ENCODE measurements around the gene TAPT1. TPM values are rescaled to one million over a fixed set of nuclear protein-coding genes. Genes with fewer than 3 reads are reported as not detected.

The TAPT1 gene
- total and polyA plus RNA-seq, 2 donors (not counting 3 experiments of a cell fraction or from before 2014, with no cell fraction given): 6.9 to 17.5 TPM

DNA sequence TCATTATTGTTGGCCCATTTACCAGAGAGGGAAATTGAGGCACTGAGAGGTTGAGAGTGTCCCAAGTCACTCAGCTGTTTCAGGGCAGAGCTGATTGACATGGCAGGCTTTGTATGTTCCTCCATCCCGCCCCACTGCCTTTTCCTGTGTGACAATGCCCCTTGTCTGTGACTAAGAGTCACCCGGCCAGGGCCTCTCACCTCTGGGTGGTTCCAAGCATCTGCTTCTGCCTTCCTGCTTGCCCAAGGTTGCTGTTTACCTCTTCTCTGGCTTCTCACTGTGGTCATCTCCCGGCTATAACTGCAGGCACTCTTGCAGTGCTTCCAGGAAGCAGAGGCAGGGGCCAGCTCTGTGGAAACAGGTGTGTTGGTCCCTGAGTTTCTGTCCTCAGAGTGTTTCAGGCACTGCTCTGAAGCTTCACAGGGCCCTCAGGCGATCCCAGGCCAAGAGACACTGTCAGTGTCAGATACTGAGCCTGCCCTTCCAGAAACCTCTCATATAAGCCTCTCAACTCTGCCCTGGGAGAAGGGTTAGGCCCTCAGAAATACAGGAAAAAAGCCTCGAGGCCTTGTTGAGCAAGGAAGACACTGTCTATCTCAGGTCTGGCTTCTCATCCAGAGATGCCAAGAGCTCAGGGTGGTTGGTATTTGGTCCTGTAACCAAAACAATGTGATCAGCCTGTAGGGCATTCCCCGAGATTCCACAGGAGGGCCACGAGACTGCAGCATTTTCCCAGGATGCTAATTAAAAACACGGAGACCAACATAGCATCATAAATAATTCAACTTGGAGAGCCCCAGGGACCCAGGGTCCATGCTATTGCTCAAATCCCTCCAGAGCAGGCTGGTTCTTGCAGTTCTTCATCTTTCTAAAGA, 100.5 kb downstream of the TAPT1 start:
- BruUV-seq (replicated peaks): no TSS peak
- H3K27me3 ChIP-seq (ENCODE audit: control insufficient read depth in 2 of 2, insufficient read depth in 2 of 2, low read length in 2 of 2): peaks cover 0 to 4% of the 10 kb centered on the region in 2 experiments
- no peak overlapping the region for H3K4me2 ChIP-seq (ENCODE audit: insufficient read depth, low read length)
- H2AFZ ChIP-seq (ENCODE audit: low read depth, low read length): no peak overlapping the region
- intact Hi-C loops (cut with micrococcal nuclease): no loop called here
- CTCF ChIA-PET: interaction anchor here (1.1 to 1.5 kb wide), 2 partner anchors 8 to 139 kb away, joined by 3 to 4 read pairs; no protein-coding TSS in a partner anchor
- no peak overlapping the region for H3K4me3 ChIP-seq (replicated peaks in 1 of 3; ENCODE audit: insufficient read depth in 1 of 3, low read depth in 1 of 3, low read length in 3 of 3)
- H3K79me2 ChIP-seq (ENCODE audit: control insufficient read depth, insufficient read depth, low read length): no peaks in the 10 kb centered on the region
- no peaks in the 10 kb centered on the region for H4K20me1 ChIP-seq (replicated peaks; ENCODE audit: control insufficient read depth, extremely low read depth, insufficient read depth, low read length)
- TF ChIP-seq, protein P1, sequence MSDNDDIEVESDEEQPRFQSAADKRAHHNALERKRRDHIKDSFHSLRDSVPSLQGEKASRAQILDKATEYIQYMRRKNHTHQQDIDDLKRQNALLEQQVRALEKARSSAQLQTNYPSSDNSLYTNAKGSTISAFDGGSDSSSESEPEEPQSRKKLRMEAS (IDR thresholded peaks at IDR 0.05; ENCODE audit: insufficient read depth, insufficient read length): no peak
- TF ChIP-seq POLR2AphosphoS5 (IDR thresholded peaks at IDR 0.05; ENCODE audit: insufficient read depth, low read depth, low read length): no peak
- no peak for TF ChIP-seq EZH2 (IDR thresholded peaks at IDR 0.05; ENCODE audit: borderline replicate concordance, low read depth, low read length, severe bottlenecking)
- no peak for TF ChIP-seq CTCF (IDR thresholded peaks at IDR 0.05; ENCODE audit: extremely low read depth in 1 of 2, insufficient read depth in 1 of 2, low read depth in 1 of 2, low read length in 2 of 2)
- TF ChIP-seq GATA2 (IDR thresholded peaks at IDR 0.05; ENCODE audit: insufficient read depth, insufficient read length, low read depth, low read length): no peak
- no peak for TF ChIP-seq JUN (IDR thresholded peaks at IDR 0.05; ENCODE audit: borderline replicate concordance, insufficient read depth, insufficient read length, low read depth)
- no peak for TF ChIP-seq POLR2A (IDR thresholded peaks at IDR 0.05; ENCODE audit: low read depth, low read length)
- no peak for TF ChIP-seq FOS (IDR thresholded peaks at IDR 0.05; ENCODE audit: borderline replicate concordance, insufficient read depth, low read length)
- TF ChIP-seq MYC (IDR thresholded peaks at IDR 0.05; ENCODE audit: low read depth, low read length): no peak
- POLR2A ChIA-PET: no interaction called here
- H3K9me3 ChIP-seq (replicated peaks; ENCODE audit: control insufficient read depth, insufficient read depth, low read length): no peaks in the 10 kb centered on the region
- no peaks in the 10 kb centered on the region for H3K4me1 ChIP-seq (ENCODE audit: control insufficient read depth, extremely low read depth, insufficient read depth, low read length)
- H3K9ac ChIP-seq (replicated peaks; ENCODE audit: extremely low read depth, insufficient read depth, low read length): no peak overlapping the region
- no peaks in the 10 kb centered on the region for H3K36me3 ChIP-seq (ENCODE audit: control insufficient read depth in 2 of 2, extremely low read depth in 1 of 2, insufficient read depth in 2 of 2, low read length in 2 of 2)
- DNase-seq (ENCODE audit: low read depth, low spot score) (no peak), FAIRE-seq (no peak)
- no peaks in the 10 kb centered on the region for H3K9me1 ChIP-seq (replicated peaks; ENCODE audit: control insufficient read depth, extremely low read depth, insufficient read depth, low read length)
- no peak overlapping the region for H3K27ac ChIP-seq (ENCODE audit: insufficient read depth, low read depth, low read length)
- dilution Hi-C loops (cut with MboI; ENCODE audit: extremely low pct_ligation_motif_present, low sequenced_read_pairs): no loop called here
